Loucy (cell line): Measurements from ENCODE around the gene ARHGAP15.

ENCODE experiments used
- H2AFZ ChIP-seq: fragments of 200-600 bp; sonication (generic); 2 replicates; pipeline ENCODE4 v1.6.0; 2016; ENCODE audit warnings: antibody characterized with exemption, mild to moderate bottlenecking, low read length, moderate library complexity
- H3F3A ChIP-seq: fragments of 200-600 bp; 2 replicates; pipeline ENCODE4 v1.6.0; 2016; ENCODE audit warnings: antibody characterized with exemption, low read depth, mild to moderate bottlenecking
- H3K27me3 ChIP-seq: fragments of 200-600 bp; sonication (generic); 2 replicates; pipeline ENCODE4 v1.6.1; 2014; ENCODE audit warnings: low read length, mild to moderate bottlenecking; ENCODE audit not compliant: insufficient read depth, poor library complexity, severe bottlenecking
- H3K36me3 ChIP-seq: fragments of 200-600 bp; sonication (generic); 2 replicates; pipeline ENCODE4 v1.6.1; 2016; ENCODE audit warnings: low read length; ENCODE audit not compliant: insufficient read depth
- H3K4me1 ChIP-seq: fragments of 200-600 bp; sonication (generic); 2 replicates; pipeline ENCODE4 v1.5.1; 2014; ENCODE audit warnings: low read length, mild to moderate bottlenecking; ENCODE audit not compliant: insufficient read depth, poor library complexity, severe bottlenecking
- H3K4me2 ChIP-seq: fragments of 200-600 bp; sonication (generic); 2 replicates; pipeline ENCODE4 v1.6.0; 2014; ENCODE audit warnings: antibody characterized with exemption, low read length, low read depth, mild to moderate bottlenecking; ENCODE audit not compliant: poor library complexity, severe bottlenecking
- H3K4me3 ChIP-seq: fragments of 200-600 bp; sonication (generic); 2 replicates; pipeline ENCODE4 v1.5.1; 2014; ENCODE audit warnings: low read length, mild to moderate bottlenecking, mixed read lengths; ENCODE audit not compliant: poor library complexity, severe bottlenecking
- H3K79me2 ChIP-seq: fragments of 200-600 bp; sonication (generic); 2 replicates; pipeline ENCODE4 v1.6.1; 2014; ENCODE audit warnings: low read length; ENCODE audit not compliant: insufficient read depth
- H3K9ac ChIP-seq: fragments of 200-600 bp; sonication (generic); 2 replicates; pipeline ENCODE4 v1.6.0; 2014; ENCODE audit warnings: mild to moderate bottlenecking, low read depth, low read length, moderate library complexity; ENCODE audit not compliant: poor library complexity, severe bottlenecking
- H3K9me2 ChIP-seq: fragments of 200-600 bp; sonication (generic); replicated peaks from 2 replicates; pipeline ENCODE4 v1.6.1; 2016; ENCODE audit warnings: low read depth, low read length, mixed read lengths
- H3K9me3 ChIP-seq: fragments of 200-600 bp; sonication (generic); 2 replicates; pipeline ENCODE4 v1.6.1; 2014; ENCODE audit warnings: mild to moderate bottlenecking, antibody characterized with exemption, low read length, low read depth; ENCODE audit not compliant: insufficient read depth
- H4K20me1 ChIP-seq: fragments of 200-600 bp; sonication (generic); 2 replicates; pipeline ENCODE4 v1.6.0; 2014; ENCODE audit warnings: antibody characterized with exemption, low read length, mild to moderate bottlenecking; ENCODE audit not compliant: insufficient read depth, poor library complexity, severe bottlenecking
- EZH2phosphoT487 ChIP-seq: fragments of 200-600 bp; IDR thresholded peaks from 2 replicates; pipeline ENCODE4 v1.6.1; 2018; ENCODE audit warnings: antibody characterized with exemption, mild to moderate bottlenecking, moderate library complexity, borderline replicate concordance
- TF ChIP-seq, protein P1 (sequence below): fragments of 200-600 bp; sonication (generic); conservative IDR thresholded peaks from 2 replicates; pipeline ENCODE4 v1.5.1; 2014; ENCODE audit warnings: mild to moderate bottlenecking, antibody characterized with exemption, low read length

The ARHGAP15 gene

DNA sequence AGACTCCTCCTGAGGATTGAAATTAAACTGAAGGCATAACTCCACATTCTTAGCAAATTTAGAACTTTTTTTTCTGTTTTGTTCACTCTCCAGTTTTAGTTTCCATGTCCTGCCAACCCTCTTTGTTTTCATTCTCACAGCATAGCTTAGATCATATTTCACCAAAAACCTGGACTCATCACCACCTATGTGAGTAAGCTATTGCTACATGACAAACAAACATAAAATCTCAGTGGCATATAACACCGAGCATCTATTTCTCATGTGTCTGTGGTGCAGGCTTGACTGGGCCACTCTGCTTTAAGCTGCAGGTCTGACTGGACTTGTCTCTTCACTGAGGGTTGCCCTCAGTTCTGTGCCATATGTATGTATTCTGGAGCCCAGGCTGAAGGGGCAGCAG lies 385.2 kb downstream of the ARHGAP15 start:
- H3K4me2 ChIP-seq, result no peak overlapping the region
- H3K27me3 ChIP-seq, result no peaks in the 10 kb centered on the region

GRCh38 chr2:143515318-143515717 lies 386.1 kb downstream of the ARHGAP15 start:
- Histone ChIP-seq H3K9me2 (no peaks in the 10 kb centered on the region), H3K79me2 (no peaks in the 10 kb centered on the region), H3K36me3 (peaks cover 48% of the 10 kb centered on the region; the same call in 1 of the 2 replicates), H3K4me2 (no peak overlapping the region), H3K9ac (no peak overlapping the region), H3K4me1 (no peaks in the 10 kb centered on the region), H3K9me3 (no peaks in the 10 kb centered on the region), H3K4me3 (no peak overlapping the region), H4K20me1 (peaks cover 6% of the 10 kb centered on the region), H2AFZ (no peak overlapping the region), H3F3A (no peaks in the 10 kb centered on the region), H3K27me3 (no peaks in the 10 kb centered on the region)
- TF ChIP-seq EZH2phosphoT487, result no peak
- TF ChIP-seq, protein P1, sequence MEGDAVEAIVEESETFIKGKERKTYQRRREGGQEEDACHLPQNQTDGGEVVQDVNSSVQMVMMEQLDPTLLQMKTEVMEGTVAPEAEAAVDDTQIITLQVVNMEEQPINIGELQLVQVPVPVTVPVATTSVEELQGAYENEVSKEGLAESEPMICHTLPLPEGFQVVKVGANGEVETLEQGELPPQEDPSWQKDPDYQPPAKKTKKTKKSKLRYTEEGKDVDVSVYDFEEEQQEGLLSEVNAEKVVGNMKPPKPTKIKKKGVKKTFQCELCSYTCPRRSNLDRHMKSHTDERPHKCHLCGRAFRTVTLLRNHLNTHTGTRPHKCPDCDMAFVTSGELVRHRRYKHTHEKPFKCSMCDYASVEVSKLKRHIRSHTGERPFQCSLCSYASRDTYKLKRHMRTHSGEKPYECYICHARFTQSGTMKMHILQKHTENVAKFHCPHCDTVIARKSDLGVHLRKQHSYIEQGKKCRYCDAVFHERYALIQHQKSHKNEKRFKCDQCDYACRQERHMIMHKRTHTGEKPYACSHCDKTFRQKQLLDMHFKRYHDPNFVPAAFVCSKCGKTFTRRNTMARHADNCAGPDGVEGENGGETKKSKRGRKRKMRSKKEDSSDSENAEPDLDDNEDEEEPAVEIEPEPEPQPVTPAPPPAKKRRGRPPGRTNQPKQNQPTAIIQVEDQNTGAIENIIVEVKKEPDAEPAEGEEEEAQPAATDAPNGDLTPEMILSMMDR, result no peak

More for the DNA sequence above, 385.2 kb downstream of the ARHGAP15 start:
- H3K79me2 ChIP-seq, result no peaks in the 10 kb centered on the region
- H3K4me1 ChIP-seq, result no peaks in the 10 kb centered on the region
- no peak overlapping the region for H2AFZ ChIP-seq
- H3F3A ChIP-seq, result no peaks in the 10 kb centered on the region
- peaks cover 39% of the 10 kb centered on the region; the same call in 1 of the 2 replicates for H3K36me3 ChIP-seq
- no peaks in the 10 kb centered on the region for H3K9me3 ChIP-seq
- peaks cover 6% of the 10 kb centered on the region for H4K20me1 ChIP-seq
- no peak for TF ChIP-seq EZH2phosphoT487
- TF ChIP-seq, protein P1, result no peak
- H3K9me2 ChIP-seq, result no peaks in the 10 kb centered on the region
- no peak overlapping the region for H3K4me3 ChIP-seq
- no peak overlapping the region for H3K9ac ChIP-seq

GRCh38 chr2:143519521-143519920 lies 390.3 kb downstream of the ARHGAP15 start:
- Histone ChIP-seq H3F3A (no peaks in the 10 kb centered on the region), H3K9me3 (no peaks in the 10 kb centered on the region), H3K36me3 (peaks cover 67% of the 10 kb centered on the region; the same call in 1 of the 2 replicates), H3K79me2 (no peaks in the 10 kb centered on the region), H2AFZ (no peak overlapping the region), H3K27me3 (no peaks in the 10 kb centered on the region), H3K4me1 (no peaks in the 10 kb centered on the region), H3K9ac (no peak overlapping the region), H4K20me1 (peaks cover 3% of the 10 kb centered on the region), H3K4me3 (no peak overlapping the region), H3K4me2 (no peak overlapping the region), H3K9me2 (no peaks in the 10 kb centered on the region)
- no peak for TF ChIP-seq EZH2phosphoT487
- TF ChIP-seq, protein P1, result no peak
